ENCODE results near the gene COL26A1. TPM values are rescaled to one million over a fixed set of nuclear protein-coding genes. Genes with fewer than 3 reads are reported as not detected.

Gene COL26A1
- total and polyA plus RNA-seq, 2 experiments from 2014 or later: 11.6 to 19.1 TPM

GRCh38 chr7:101553018-101553770, 190.5 kb downstream of the COL26A1 start:
- TF ChIP-seq EZH2phosphoT487 (IDR thresholded peaks at IDR 0.05; ENCODE audit: low read depth, severe bottlenecking, unreplicated experiment) (no peak), EZH2 (IDR thresholded peaks at IDR 0.05; ENCODE audit: borderline replicate concordance) (no peak), CTCF (IDR thresholded peaks at IDR 0.05; ENCODE audit: poor library complexity) (no peak)
- no peaks in the 10 kb centered on the region for H3K4me1 ChIP-seq (ENCODE audit: insufficient read depth)
- no peak overlapping the region for H2AFZ ChIP-seq
- H3K9me3 ChIP-seq (ENCODE audit: low read depth): no peaks in the 10 kb centered on the region
- H3K4me3 ChIP-seq: no peak overlapping the region
- H3K4me2 ChIP-seq: no peak overlapping the region
- no peaks in the 10 kb centered on the region for H3K27me3 ChIP-seq
- H4K20me1 ChIP-seq (ENCODE audit: insufficient read depth, poor library complexity, severe bottlenecking): no peaks in the 10 kb centered on the region
- H3K79me2 ChIP-seq: no peaks in the 10 kb centered on the region
- no peak overlapping the region for H3K27ac ChIP-seq
- H3K9me2 ChIP-seq (replicated peaks; ENCODE audit: insufficient read depth): no peaks in the 10 kb centered on the region
- 90% methylated on average over 20 of the region's 23 CpGs for WGBS (ENCODE audit: low lambda C conversion rate, missing lambda C conversion rate)
- DNase-seq (ENCODE audit: low spot score): no peak
- H3K36me3 ChIP-seq (replicated peaks; ENCODE audit: insufficient read depth, low read depth): no peaks in the 10 kb centered on the region

GRCh38 chr7:101553771-101554445, 191.2 kb downstream of the COL26A1 start:
- Histone ChIP-seq H3K4me1 (ENCODE audit: insufficient read depth) (no peaks in the 10 kb centered on the region), H3K9me3 (ENCODE audit: low read depth) (no peaks in the 10 kb centered on the region), H3K4me3 (no peak overlapping the region), H3K9me2 (replicated peaks; ENCODE audit: insufficient read depth) (no peaks in the 10 kb centered on the region), H3K27ac (no peak overlapping the region), H3K79me2 (no peaks in the 10 kb centered on the region), H3K36me3 (replicated peaks; ENCODE audit: insufficient read depth, low read depth) (no peaks in the 10 kb centered on the region), H3K4me2 (no peak overlapping the region), H4K20me1 (ENCODE audit: insufficient read depth, poor library complexity, severe bottlenecking) (no peaks in the 10 kb centered on the region), H3K27me3 (no peaks in the 10 kb centered on the region), H2AFZ (no peak overlapping the region)
- no peak for TF ChIP-seq EZH2 (IDR thresholded peaks at IDR 0.05; ENCODE audit: borderline replicate concordance)
- TF ChIP-seq CTCF (IDR thresholded peaks at IDR 0.05; ENCODE audit: poor library complexity): no peak
- TF ChIP-seq EZH2phosphoT487 (IDR thresholded peaks at IDR 0.05; ENCODE audit: low read depth, severe bottlenecking, unreplicated experiment): no peak
- DNase-seq (ENCODE audit: low spot score): no peak
- WGBS (ENCODE audit: low lambda C conversion rate, missing lambda C conversion rate): 92% methylated on average over 7 of the region's 8 CpGs

DNA sequence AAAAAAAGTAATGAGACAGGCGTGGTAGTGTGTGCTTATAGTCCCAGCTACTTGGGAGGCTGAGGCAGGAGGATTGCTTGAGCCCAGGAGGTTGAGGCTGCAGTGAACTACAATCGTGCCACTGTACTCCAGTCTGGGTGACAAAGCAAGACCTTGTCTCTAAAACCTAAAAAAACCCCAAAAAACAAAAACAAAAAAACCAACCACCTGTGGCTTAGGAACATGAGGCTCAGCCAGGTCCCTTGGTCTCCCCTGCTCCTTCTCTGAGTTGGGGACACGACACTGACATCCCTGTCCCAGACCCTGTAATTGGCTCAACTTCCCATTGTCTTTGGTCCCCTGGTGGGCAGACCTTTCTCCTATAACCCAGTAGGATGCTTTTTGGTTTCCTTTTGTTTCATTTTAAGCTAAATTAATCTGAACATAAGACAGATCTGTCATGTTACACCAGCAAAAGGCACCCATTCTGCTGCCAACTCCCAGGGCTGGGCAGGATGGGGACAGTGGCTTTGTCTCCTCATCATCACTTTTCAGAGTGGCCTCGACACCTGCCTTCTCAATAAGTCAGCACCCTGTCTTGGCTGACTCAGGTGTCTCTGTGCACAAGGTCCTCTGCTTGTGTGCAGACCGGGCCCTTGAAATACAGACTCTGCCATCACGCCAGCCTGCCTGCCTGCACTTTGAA, 192.1 kb downstream of the COL26A1 start:
- DNase-seq (ENCODE audit: low spot score): no peak
- Histone ChIP-seq H3K4me1 (ENCODE audit: insufficient read depth) (no peaks in the 10 kb centered on the region), H3K4me2 (no peak overlapping the region), H3K9me2 (replicated peaks; ENCODE audit: insufficient read depth) (no peaks in the 10 kb centered on the region), H3K27me3 (no peaks in the 10 kb centered on the region), H3K27ac (no peak overlapping the region), H3K79me2 (no peaks in the 10 kb centered on the region), H3K9me3 (ENCODE audit: low read depth) (no peaks in the 10 kb centered on the region), H3K4me3 (no peak overlapping the region), H2AFZ (no peak overlapping the region), H4K20me1 (ENCODE audit: insufficient read depth, poor library complexity, severe bottlenecking) (no peaks in the 10 kb centered on the region), H3K36me3 (replicated peaks; ENCODE audit: insufficient read depth, low read depth) (no peaks in the 10 kb centered on the region)
- TF ChIP-seq EZH2phosphoT487 (IDR thresholded peaks at IDR 0.05; ENCODE audit: low read depth, severe bottlenecking, unreplicated experiment): no peak
- TF ChIP-seq EZH2 (IDR thresholded peaks at IDR 0.05; ENCODE audit: borderline replicate concordance): no peak
- no peak for TF ChIP-seq CTCF (IDR thresholded peaks at IDR 0.05; ENCODE audit: poor library complexity)
- 90% methylated on average over 6 of the region's 6 CpGs for WGBS (ENCODE audit: low lambda C conversion rate, missing lambda C conversion rate)
